HUES64 (cell line): ENCODE data around the gene DPH7.
"Not testable (repeated sequence)": the region's sequence is repeated elsewhere in the genome, so short reads cannot be mapped to it uniquely, and the experiment has no call there.

Experiments
- H3K27ac ChIP-seq: 2 replicates; pipeline ENCODE4 v1.7.0; 2013; ENCODE audit warnings: low read depth, low read length, inconsistent platforms
- H3K27me3 ChIP-seq: 2 replicates; pipeline ENCODE4 v1.6.1; 2013; ENCODE audit warnings: mild to moderate bottlenecking, low read length; ENCODE audit not compliant: insufficient read depth
- H3K36me3 ChIP-seq: 2 replicates; pipeline ENCODE4 v1.6.1; 2013; ENCODE audit warnings: mild to moderate bottlenecking, low read length; ENCODE audit not compliant: insufficient read depth
- H3K4me1 ChIP-seq: 2 replicates; pipeline ENCODE4 v1.6.1; 2013; ENCODE audit warnings: mild to moderate bottlenecking, low read length, moderate library complexity; ENCODE audit not compliant: insufficient read depth
- H3K4me3 ChIP-seq: 2 replicates; pipeline ENCODE4 v1.5.1; 2013; ENCODE audit warnings: mild to moderate bottlenecking, low read length, moderate library complexity
- H3K9ac ChIP-seq: 2 replicates; pipeline ENCODE4 v1.6.1; 2013; ENCODE audit warnings: mild to moderate bottlenecking, low read depth, low read length
- H3K9me3 ChIP-seq: 2 replicates; pipeline ENCODE4 v1.6.1; 2013; ENCODE audit warnings: low read depth, low read length; ENCODE audit not compliant: insufficient read depth
- WGBS: fragments of 150-250, 120-280 bp; methylation state at CpG from one replicate; pipeline ENCODE4 v1.1.7; 2013; ENCODE audit warnings: missing lambda C conversion rate; 5-methylcytosine and 5-hydroxymethylcytosine counted together

The DPH7 gene

DNA sequence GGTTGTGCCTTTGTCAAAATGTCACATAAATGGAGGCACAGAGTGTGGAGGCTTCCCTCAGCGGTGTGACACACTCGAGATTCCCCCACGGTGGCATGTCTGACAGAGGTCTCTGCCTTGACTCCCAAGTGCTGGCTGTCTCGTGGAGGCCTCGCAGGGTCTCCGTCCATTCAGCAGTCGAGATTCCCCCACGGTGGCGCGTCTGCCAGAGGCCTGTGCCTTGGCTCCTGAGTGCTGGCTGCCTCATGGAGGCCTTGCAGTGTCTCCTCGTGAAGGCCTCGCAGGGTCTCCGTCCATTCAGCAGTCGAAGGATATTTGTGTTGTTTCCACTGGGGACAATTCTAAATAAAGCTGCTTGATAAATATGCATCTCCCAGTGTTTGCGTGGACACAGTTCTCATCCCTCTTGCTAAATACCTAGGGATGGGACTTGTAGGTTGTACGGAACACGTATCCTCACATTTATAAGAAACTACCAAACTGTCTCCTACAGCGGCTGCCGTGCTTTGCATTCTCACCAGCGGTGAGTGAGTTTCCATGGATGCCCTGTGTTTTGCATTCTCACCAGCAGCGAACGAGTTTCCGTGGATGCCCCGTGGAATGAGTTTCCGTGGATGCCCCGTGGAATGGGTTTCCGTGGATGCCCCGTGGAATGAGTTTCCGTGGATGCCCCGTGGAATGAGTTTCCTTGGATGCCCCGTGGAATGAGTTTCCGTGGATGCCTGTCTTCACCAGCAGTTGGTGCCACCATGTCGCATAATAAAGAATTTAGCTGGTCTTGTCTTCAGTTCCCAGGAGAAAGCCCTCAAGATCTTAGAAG is 54.4 kb downstream of the DPH7 start:
- no peaks in the 10 kb centered on the region for H3K4me1 ChIP-seq
- H3K9me3 ChIP-seq, result no peaks in the 10 kb centered on the region
- 93% methylated on average over 33 of the region's 33 CpGs for WGBS

DNA sequence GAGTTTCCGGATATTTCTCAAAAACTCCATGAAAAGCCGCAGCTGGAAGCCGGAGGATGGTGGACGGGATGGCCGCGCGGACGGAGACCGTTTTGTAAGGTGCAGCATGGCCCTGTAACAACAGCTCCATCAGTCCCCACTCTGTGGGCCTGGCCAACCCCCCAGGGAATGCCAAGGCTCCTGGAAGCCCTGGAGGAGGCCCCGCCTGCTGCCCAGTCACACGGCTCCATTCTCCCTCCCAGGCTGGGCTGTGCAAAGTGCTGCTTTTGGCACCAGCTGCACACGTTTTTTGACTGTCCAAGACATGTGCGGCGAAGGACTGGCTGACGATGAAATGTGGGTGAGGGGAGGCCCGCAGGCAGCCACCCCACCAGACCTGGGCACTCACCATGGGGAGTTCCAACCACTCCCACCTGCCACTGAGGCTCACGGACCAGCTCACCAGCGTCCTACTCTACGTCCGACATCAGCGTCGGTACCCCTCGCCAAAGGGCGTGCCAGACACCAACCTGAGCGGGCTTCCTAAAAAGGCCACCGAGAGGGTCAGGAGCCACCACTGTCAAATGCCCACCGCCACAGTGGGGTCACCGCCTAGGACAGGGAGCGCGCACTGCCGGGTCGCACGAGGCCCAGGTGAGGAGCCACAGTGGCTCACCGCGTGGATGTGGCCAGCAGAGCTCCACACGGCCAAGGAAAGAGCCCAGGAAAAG is 55.8 kb downstream of the DPH7 start:
- 95% methylated on average over 36 of the region's 36 CpGs for WGBS
- Histone ChIP-seq H3K36me3 (no peaks in the 10 kb centered on the region), H3K4me1 (no peaks in the 10 kb centered on the region), H3K9me3 (no peaks in the 10 kb centered on the region), H3K27me3 (no peaks in the 10 kb centered on the region), H3K4me3 (no peak overlapping the region), H3K9ac (no peak overlapping the region), H3K27ac (no peak overlapping the region)

More for the DNA sequence above, 54.4 kb downstream of the DPH7 start:
- Histone ChIP-seq H3K27ac (no peak overlapping the region), H3K36me3 (no peaks in the 10 kb centered on the region), H3K27me3 (no peaks in the 10 kb centered on the region), H3K4me3 (no peak overlapping the region), H3K9ac (no peak overlapping the region)

DNA sequence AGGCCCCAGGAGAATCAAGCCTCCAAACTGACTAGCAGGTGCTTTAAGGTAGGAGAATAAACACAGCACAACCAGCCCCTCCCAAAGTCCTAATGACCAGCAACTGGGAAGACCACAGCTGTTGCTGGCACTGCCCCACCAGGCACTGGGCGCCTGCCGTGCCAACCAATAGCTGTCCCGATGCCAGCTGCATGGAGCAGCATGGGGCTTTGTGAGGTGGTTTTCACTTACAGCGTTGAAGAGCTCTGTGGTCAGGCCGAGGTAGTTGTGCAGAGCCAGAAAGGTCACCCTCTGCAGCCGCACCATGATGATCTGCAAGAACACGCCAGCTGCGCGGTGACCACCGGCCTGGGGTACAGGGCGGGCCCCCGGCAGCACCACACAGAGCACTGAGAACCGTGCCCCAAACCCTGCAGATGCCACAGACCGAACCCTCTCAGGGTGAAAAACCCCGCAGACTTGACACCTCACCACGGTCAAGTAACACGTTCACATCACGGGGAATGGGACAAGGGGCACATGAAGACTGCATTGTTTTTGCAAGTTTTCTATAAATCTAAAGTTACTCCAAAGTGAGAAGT is 57.2 kb downstream of the DPH7 start:
- Histone ChIP-seq H3K4me1 (no peaks in the 10 kb centered on the region), H3K27ac (no peak overlapping the region), H3K9me3 (no peaks in the 10 kb centered on the region), H3K36me3 (no peaks in the 10 kb centered on the region), H3K27me3 (no peaks in the 10 kb centered on the region), H3K9ac (no peak overlapping the region), H3K4me3 (no peak overlapping the region)
- WGBS, result 95% methylated on average over 18 of the region's 18 CpGs

DNA sequence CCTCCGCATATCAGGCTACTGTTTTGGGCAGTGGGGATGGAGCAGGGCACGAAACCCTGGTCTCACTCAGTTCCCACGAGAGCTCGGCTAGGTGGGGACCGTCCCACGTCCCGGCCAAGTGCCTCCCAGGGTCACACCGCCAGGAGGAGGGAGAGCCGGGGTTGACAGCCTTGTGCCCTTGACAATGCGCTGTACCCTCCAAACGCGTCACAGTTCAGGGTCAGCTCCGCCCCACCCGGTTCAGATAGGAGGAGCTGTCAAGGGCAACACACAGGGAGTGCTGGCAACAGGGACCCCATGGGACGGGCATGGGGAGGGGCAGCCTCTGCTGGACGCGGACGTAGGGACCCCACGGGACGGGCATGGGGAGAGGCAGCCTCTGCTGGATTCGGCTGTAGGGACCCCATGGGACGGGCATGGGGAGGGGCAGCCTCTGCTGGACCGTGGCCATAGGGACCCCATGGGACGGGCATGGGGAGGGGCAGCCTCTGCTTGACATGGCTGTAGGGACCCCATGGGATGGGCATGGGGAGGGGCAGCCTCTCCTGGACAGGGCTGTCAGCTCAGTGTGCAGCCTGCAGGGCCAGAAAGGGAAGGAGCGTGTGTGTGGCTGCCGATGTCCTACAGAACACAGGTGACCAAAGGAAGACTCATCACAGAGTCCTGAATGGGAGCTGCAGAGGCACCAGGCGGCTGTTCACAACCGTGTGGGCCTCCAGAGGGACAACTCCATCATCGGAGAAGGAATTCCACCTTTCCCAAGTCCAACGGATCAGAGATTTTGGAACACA is 57.9 kb downstream of the DPH7 start:
- Histone ChIP-seq H3K27me3 (no peaks in the 10 kb centered on the region), H3K4me3 (no peak overlapping the region), H3K36me3 (no peaks in the 10 kb centered on the region), H3K4me1 (no peaks in the 10 kb centered on the region), H3K9ac (no peak overlapping the region), H3K27ac (no peak overlapping the region), H3K9me3 (no peaks in the 10 kb centered on the region)
- WGBS, result 87% methylated on average over 30 of the region's 30 CpGs

DNA sequence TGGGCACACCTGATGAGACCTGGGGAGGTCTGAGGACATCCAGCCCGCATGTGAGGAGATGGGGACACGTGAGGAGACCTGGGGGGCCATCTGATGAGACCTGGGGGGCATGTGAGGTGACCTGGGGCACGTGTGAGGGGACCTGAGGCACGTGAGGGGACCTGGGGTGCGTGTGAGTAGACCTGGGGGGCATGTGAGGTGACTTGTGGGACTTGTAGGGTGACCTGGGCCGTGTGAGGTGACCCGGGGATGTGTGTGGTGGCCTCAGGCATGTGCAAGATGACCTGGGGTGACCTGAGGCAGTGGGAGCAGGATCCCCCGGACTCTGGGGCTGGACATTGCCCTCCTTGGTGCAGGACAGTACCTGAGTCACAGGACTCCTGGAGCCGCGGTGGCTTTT is 59.2 kb downstream of the DPH7 start:
- H3K4me3 ChIP-seq, result no peak overlapping the region
- H3K27ac ChIP-seq, result no peak overlapping the region
- H3K9me3 ChIP-seq, result no peaks in the 10 kb centered on the region
- WGBS, result 86% methylated on average over 10 of the region's 10 CpGs
- no peaks in the 10 kb centered on the region for H3K27me3 ChIP-seq
- H3K9ac ChIP-seq, result no peak overlapping the region
- H3K36me3 ChIP-seq, result no peaks in the 10 kb centered on the region
- no peaks in the 10 kb centered on the region for H3K4me1 ChIP-seq

DNA sequence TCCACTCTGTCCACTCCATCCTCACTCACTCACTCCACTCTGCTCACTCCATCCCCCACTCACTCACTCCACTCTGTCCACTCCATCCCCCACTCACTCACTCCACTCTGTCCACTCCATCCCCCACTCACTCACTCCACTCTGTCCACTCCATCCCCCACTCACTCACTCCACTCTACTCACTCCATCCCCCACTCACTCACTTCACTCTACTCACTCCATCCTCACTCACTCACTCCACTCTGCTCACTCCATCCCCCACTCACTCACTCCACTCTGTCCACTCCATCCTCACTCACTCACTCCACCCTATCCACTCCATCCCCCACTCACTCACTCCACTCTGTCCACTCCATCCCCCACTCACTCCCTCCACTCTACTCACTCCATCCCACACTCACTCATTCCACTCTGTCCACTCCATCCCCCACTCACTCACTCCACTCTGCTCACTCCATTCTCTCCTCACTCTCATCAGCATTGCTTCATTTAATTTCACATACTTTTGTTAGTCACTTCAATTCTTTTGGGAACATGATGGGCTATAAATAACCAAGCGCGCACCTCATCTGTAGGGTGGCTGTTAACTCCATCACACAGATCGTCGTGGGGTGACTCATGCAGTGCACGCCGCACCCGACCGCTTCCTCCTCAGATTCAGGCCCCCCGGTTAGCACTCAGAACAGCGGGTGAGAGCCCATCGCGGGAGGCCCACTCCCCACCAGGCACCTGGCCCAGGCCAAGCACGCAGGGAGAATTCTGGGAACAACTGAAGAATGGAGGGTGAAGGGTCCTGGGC is 59.9 kb downstream of the DPH7 start:
- H3K27me3 ChIP-seq, H3K9me3 ChIP-seq, H3K9ac ChIP-seq, H3K4me3 ChIP-seq, H3K36me3 ChIP-seq, H3K27ac ChIP-seq, H3K4me1 ChIP-seq: not testable (repeated sequence)
- WGBS, result 91% methylated on average over 13 of the region's 13 CpGs

DNA sequence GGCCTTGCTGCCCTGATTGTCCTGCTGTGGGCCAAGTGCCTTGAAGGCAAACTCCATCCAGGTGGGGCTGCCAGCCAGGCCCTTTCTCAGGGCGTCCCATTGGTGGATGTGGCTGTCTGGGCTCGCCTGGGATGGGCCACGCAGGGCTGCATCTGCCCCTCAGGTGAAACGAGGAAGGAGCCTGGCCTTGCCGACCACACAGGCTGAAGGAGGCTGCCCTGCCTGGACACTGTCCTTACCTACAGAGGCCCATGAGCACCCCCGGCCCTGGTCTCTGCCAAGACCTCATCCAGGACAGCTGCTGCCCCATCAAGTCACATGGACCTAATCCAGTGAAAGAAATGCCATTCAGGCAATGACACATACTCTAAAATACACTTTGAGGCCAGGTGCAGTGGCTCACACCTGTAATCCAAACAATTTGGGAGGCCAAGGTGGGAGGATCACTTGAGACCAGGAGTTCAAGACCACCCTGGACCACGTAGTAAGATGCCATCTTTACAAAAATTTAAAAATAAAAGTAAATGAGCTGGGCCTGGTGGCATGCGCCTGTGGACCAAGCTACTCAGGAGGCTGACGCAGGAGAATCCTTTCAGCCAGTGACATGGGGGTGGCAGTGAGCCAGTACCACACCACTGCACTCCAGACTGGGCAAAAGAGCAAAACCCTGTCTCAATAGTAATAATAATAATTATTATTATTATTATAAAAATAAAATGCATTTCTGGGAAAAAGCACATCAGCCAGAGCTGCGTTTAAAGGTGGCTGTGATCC is 62.4 kb downstream of the DPH7 start:
- Histone ChIP-seq H3K36me3 (no peaks in the 10 kb centered on the region), H3K4me1 (no peaks in the 10 kb centered on the region), H3K9me3 (no peaks in the 10 kb centered on the region), H3K9ac (no peak overlapping the region), H3K27ac (no peak overlapping the region), H3K4me3 (no peak overlapping the region), H3K27me3 (no peaks in the 10 kb centered on the region)
- WGBS, result 75% methylated on average over 10 of the region's 10 CpGs

DNA sequence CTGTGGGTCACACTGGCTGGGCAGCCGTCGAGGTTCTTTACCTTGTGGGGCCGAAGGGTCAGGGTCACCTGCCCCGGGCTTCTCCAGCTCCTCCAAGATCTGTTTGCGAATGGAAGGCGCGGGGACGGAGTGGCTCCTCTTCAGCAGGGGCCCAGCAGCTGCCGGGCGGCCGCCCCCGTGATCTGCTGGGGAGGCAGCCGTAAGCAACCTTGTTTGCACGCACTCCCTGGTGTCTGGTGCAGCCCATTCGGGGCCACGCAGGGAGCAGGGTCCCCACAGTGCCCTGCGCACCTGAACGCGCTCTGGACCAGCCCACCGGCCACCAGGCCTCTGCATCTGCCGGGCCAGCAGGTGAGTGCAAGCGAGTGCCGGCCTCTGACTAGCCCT is 63.4 kb downstream of the DPH7 start:
- no peaks in the 10 kb centered on the region for H3K4me1 ChIP-seq
- H3K9ac ChIP-seq, result no peak overlapping the region
- H3K9me3 ChIP-seq, result no peaks in the 10 kb centered on the region
- 85% methylated on average over 23 of the region's 23 CpGs for WGBS
- H3K27ac ChIP-seq, result no peak overlapping the region
- H3K36me3 ChIP-seq, result no peaks in the 10 kb centered on the region
- no peaks in the 10 kb centered on the region for H3K27me3 ChIP-seq
- no peak overlapping the region for H3K4me3 ChIP-seq

DNA sequence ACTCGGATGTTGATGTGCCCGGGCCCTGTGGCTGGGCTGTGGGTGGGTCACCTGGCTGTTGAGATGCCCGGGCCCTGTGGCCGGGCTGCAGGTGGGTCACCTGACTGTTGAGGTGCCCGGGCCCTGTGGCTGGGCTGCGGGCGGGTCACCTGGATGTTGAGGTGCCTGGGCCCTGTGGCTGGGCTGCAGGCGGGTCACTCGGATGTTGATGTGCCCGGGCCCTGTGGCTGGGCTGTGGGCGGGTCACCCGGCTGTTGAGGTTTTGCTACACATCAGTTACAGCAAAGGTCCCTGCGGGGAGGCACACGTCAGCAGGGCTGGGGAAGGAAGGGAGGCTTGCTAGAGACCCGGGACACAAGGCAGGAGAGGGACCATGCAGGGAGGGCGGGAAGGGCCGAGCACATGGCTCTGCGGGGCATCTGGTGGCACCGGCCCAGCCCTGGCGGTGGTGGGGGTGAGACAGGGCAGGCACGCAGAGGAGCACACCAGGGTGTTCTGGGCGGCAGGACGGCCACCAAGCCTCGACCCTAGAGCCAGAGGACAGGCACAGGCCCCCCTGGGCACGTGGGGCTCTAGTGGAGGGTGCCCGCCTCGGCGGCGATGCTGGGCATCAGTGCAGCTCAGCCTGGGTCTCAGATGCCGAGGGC is 63.9 kb downstream of the DPH7 start:
- Histone ChIP-seq H3K27ac (no peak overlapping the region), H3K4me1 (no peaks in the 10 kb centered on the region), H3K27me3 (no peaks in the 10 kb centered on the region), H3K4me3 (no peak overlapping the region), H3K36me3 (no peaks in the 10 kb centered on the region), H3K9ac (no peak overlapping the region), H3K9me3 (no peaks in the 10 kb centered on the region)
- WGBS, result 94% methylated on average over 30 of the region's 30 CpGs
